CD4-positive, alpha-beta T cell (primary cell): Measurements from ENCODE around the gene S100A5. TPM values are rescaled to one million over a fixed set of nuclear protein-coding genes. Genes with fewer than 3 reads are reported as not detected.

ENCODE experiments used
- ATAC-seq: fragments of 200-7000 bp; cut with Tn5 transposase; one replicate; pipeline ENCODE4 v1.10.0; 2022; ENCODE audit warnings: mild to moderate bottlenecking; ENCODE audit not compliant: poor library complexity
- CTCF ChIA-PET: fragments of 350-600 bp; sonication (Branson Sonifier 250); formaldehyde crosslinking; loops from one replicate; lab custom pipeline; 2021; ENCODE audit warnings: antibody characterized with exemption, inconsistent platforms; lab: Charles Lee
- POLR2A ChIA-PET: fragments of 350-600 bp; sonication (Branson Sonifier 250); formaldehyde crosslinking; loops from one replicate; lab custom pipeline; 2021; ENCODE audit warnings: antibody characterized with exemption, inconsistent platforms; lab: Charles Lee
- DNase-seq, 14 experiments: peaks; one replicate each; pipeline ENCODE4 v3.0.0-alpha.2; 2013 to 2020; ENCODE audit warnings: mixed read lengths in 2 of 14
- H3K27ac ChIP-seq, 2 donors: one replicate each; pipeline versions ENCODE4 v1.5.1 to v1.7.0; 2013; ENCODE audit warnings: low read length in 2 of 2, low read depth in 1 of 2, mild to moderate bottlenecking in 1 of 2
- H3K27me3 ChIP-seq, 2 experiments: 1 replicate in 1 of 2; 2 replicates in 1 of 2; pipeline versions ENCODE4 v1.6.1 to v1.7.0; 2013; ENCODE audit warnings: low read length in 2 of 2, control low read depth in 1 of 2, mild to moderate bottlenecking in 1 of 2, moderate library complexity in 1 of 2; ENCODE audit not compliant: insufficient read depth in 2 of 2, control insufficient read depth in 1 of 2
- H3K36me3 ChIP-seq: one replicate; pipeline ENCODE4 v1.6.1; 2013; ENCODE audit warnings: low read length, control low read depth; ENCODE audit not compliant: insufficient read depth
- H3K4me1 ChIP-seq: one replicate; pipeline ENCODE4 v1.6.1; 2013; ENCODE audit warnings: low read length, control low read depth; ENCODE audit not compliant: insufficient read depth
- H3K4me3 ChIP-seq: one replicate; pipeline ENCODE4 v1.5.1; 2013; ENCODE audit warnings: mild to moderate bottlenecking, low read length, moderate library complexity
- H3K9me3 ChIP-seq, 2 experiments: 1 replicate in 1 of 2; 2 replicates in 1 of 2; pipeline versions ENCODE4 v1.6.1 to v1.7.0; 2013; ENCODE audit warnings: low read length in 2 of 2, mild to moderate bottlenecking in 2 of 2, control low read depth in 1 of 2, moderate library complexity in 1 of 2; ENCODE audit not compliant: control insufficient read depth in 1 of 2, insufficient read depth in 1 of 2
- H3K27ac Mint-ChIP-seq: one replicate; pipeline ENCODE4 v1.8.0; 2020; ENCODE audit warnings: mixed read lengths
- H3K27me3 Mint-ChIP-seq: one replicate; pipeline ENCODE4 v1.8.0; 2021; ENCODE audit warnings: mixed read lengths
- H3K36me3 Mint-ChIP-seq: one replicate; pipeline ENCODE4 v1.8.0; 2021; ENCODE audit warnings: low read depth, mixed read lengths
- H3K4me1 Mint-ChIP-seq: one replicate; pipeline ENCODE4 v1.8.0; 2021; ENCODE audit warnings: low read depth, mixed read lengths
- H3K4me3 Mint-ChIP-seq: one replicate; pipeline ENCODE4 v1.8.0; 2020; ENCODE audit warnings: mild to moderate bottlenecking, mixed read lengths
- H3K9me3 Mint-ChIP-seq: one replicate; pipeline ENCODE4 v1.8.0; 2020; ENCODE audit warnings: mixed read lengths
- intact Hi-C, 2 experiments: fragments of 100-400 bp; cut with DNase I in 1 of 2; cut with micrococcal nuclease in 1 of 2; formaldehyde crosslinking; loops; one replicate each; pipeline versions ENCODE4 v1.15.1 to v1.9.0; 2023 to 2025; cut with DNase I, micrococcal nuclease
- total RNA-seq, 174 experiments: library from RNA in 2 of 174; stranded (reverse) in 2 of 174; gene quantifications; one replicate each; pipeline ENCODE4 v1.2.3 and lab custom pipeline; 2021 to 2026
- TF ChIP-seq, protein P1 (sequence below): fragments of 200-600 bp; IDR thresholded peaks from one replicate; pipeline ENCODE4 v1.8.0; 2022; ENCODE audit warnings: antibody characterized with exemption, mild to moderate bottlenecking

Gene S100A5
- total RNA-seq, 2 experiments from 2014 or later = 0.80 to 1.3 TPM

DNA sequence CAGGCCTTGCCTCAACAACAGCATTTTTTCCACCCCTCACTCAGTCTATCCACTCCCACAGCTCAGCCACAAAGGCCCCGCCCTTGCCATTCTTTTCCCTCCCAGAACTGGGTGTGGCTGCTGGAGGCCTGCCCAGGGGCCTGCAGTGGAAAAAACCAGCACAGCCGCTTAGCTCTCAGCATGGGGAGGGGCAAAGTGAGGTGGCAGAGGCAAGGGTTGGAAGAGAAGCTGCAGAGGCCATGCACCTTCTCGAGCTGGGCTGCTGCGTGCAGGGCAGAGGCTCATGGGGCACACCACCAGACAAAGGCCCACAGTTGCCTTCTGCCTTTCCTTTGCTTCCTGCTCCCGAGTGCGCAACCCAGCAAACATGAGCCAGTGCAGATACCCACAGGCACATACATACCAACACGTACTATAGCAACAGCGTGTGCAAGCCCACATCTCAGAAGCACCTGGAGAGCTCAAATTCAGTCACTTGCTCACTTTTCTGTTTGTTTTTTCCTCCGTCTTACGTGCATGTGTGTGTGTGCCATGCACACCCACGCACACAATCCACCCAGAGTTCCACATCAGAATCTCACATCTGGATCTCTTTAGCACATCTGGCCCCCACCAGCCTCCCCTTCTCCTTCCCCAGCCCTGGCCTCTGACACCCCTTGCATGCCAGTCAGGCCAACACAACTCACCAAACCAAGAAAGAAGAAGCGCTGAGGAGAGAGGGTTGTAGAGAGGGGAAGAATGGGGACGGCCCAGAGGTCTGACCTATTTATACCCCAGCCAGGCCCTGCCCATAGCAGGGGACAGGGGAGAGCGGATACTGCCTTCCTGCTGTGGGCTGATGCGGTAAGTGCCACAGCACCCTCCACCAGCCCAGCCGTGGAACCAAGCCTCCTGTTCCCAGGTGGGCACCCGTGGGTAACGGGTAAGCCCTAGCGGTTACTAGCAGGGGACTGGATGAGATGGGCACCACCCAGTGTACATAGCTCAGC is 4.6 kb upstream of the S100A5 start, which contains the start of gene S100A4:
TSS of gene S100A4 (minus strand) at position 740 of the 989 bp plus-strand sequence. CDS start 1,012 bp downstream, outside the sequence.
- Mint-ChIP-seq H3K9me3 (no peaks in the 10 kb centered on the region), H3K27me3 (no peaks in the 10 kb centered on the region), H3K4me3 (peak within 1 kb of the TSS; percentile 88), H3K27ac (peak within 1 kb of the TSS; percentile 98), H3K36me3 (peaks cover 43% of the 10 kb centered on the region), H3K4me1 (peaks cover 72% of the 10 kb centered on the region)
- TF ChIP-seq, protein P1, sequence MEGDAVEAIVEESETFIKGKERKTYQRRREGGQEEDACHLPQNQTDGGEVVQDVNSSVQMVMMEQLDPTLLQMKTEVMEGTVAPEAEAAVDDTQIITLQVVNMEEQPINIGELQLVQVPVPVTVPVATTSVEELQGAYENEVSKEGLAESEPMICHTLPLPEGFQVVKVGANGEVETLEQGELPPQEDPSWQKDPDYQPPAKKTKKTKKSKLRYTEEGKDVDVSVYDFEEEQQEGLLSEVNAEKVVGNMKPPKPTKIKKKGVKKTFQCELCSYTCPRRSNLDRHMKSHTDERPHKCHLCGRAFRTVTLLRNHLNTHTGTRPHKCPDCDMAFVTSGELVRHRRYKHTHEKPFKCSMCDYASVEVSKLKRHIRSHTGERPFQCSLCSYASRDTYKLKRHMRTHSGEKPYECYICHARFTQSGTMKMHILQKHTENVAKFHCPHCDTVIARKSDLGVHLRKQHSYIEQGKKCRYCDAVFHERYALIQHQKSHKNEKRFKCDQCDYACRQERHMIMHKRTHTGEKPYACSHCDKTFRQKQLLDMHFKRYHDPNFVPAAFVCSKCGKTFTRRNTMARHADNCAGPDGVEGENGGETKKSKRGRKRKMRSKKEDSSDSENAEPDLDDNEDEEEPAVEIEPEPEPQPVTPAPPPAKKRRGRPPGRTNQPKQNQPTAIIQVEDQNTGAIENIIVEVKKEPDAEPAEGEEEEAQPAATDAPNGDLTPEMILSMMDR = no peak
- peak; percentile 81 for ATAC-seq
- H3K9me3 ChIP-seq = no peaks in the 10 kb centered on the region
- H3K4me1 ChIP-seq = peaks cover 83% of the 10 kb centered on the region
- no peaks in the 10 kb centered on the region for H3K27me3 ChIP-seq
- peak within 1 kb of the TSS; percentile 83 to 85 for H3K27ac ChIP-seq
- peak within 1 kb of the TSS; percentile 82 for H3K4me3 ChIP-seq
- peak; percentile 65 to 95 (median 88) for DNase-seq
- H3K36me3 ChIP-seq = peaks cover 26% of the 10 kb centered on the region
- POLR2A ChIA-PET = interaction anchor here (1.0 to 4.4 kb wide), 16 partner anchors 9 to 612 kb away, joined by 3 to 246 read pairs (median 4); partner anchors contain the start of genes CHTOP, ILF2, INTS3 and S100A6
- CTCF ChIA-PET = interaction anchor here (0.6 to 6.4 kb wide), 4 partner anchors 12 to 35 kb away, joined by 4 to 55 read pairs (median 10); partner anchors contain the start of gene S100A6
- intact Hi-C loops = loop anchor here (1.0 to 5.0 kb wide), 4 partner anchors 9 to 87 kb away; partner anchors contain the start of genes CHTOP (in 1 of the 2) and S100A6 (in 1 of the 2)

GRCh38 chr1:153544453-153545066 is 3.8 kb upstream of the S100A5 start:
- Mint-ChIP-seq H3K9me3 (no peaks in the 10 kb centered on the region), H3K4me3 (peak overlapping the region; percentile 88), H3K4me1 (peaks cover 80% of the 10 kb centered on the region), H3K27ac (peak overlapping the region; percentile 98), H3K36me3 (peaks cover 43% of the 10 kb centered on the region), H3K27me3 (no peaks in the 10 kb centered on the region)
- peak overlapping the region; percentile 78 to 83 for H3K27ac ChIP-seq
- DNase-seq = no peak
- peak overlapping the region; percentile 82 for H3K4me3 ChIP-seq
- no peaks in the 10 kb centered on the region for H3K27me3 ChIP-seq
- POLR2A ChIA-PET = interaction anchor here (1.0 to 4.4 kb wide), 15 partner anchors 10 to 613 kb away, joined by 3 to 246 read pairs (median 4); partner anchors contain the start of genes CHTOP, ILF2, INTS3 and S100A6
- TF ChIP-seq, protein P1 = no peak
- CTCF ChIA-PET = interaction anchor here (1.9 to 6.4 kb wide), 3 partner anchors 11 to 34 kb away, joined by 7 to 55 read pairs (median 12); partner anchors contain the start of gene S100A6
- H3K9me3 ChIP-seq = no peaks in the 10 kb centered on the region
- peaks cover 26% of the 10 kb centered on the region for H3K36me3 ChIP-seq
- intact Hi-C loops = loop anchor here (1.0 to 5.0 kb wide), 3 partner anchors 8 to 88 kb away; partner anchors contain the start of genes CHTOP (in 1 of the 2) and S100A6 (in 1 of the 2)
- H3K4me1 ChIP-seq = peaks cover 88% of the 10 kb centered on the region
- ATAC-seq = no peak

GRCh38 chr1:153543736-153544135 is 3.0 kb upstream of the S100A5 start:
- Histone ChIP-seq H3K4me1 (peaks cover 87% of the 10 kb centered on the region), H3K4me3 (peak overlapping the region; percentile 82), H3K36me3 (peaks cover 26% of the 10 kb centered on the region), H3K27ac (peak overlapping the region; percentile 78 to 83), H3K9me3 (no peaks in the 10 kb centered on the region), H3K27me3 (no peaks in the 10 kb centered on the region)
- Mint-ChIP-seq H3K27ac (peak overlapping the region; percentile 98), H3K4me1 (peaks cover 83% of the 10 kb centered on the region), H3K4me3 (peak overlapping the region; percentile 88), H3K9me3 (no peaks in the 10 kb centered on the region), H3K36me3 (peaks cover 43% of the 10 kb centered on the region), H3K27me3 (no peaks in the 10 kb centered on the region)
- ATAC-seq (no peak), DNase-seq (no peak)
- ChIA-PET POLR2A (interaction anchor here (2.7 to 4.4 kb wide), 3 partner anchors 10 to 90 kb away, joined by 12 to 246 read pairs (median 40); partner anchors contain the start of genes CHTOP and S100A6), CTCF (interaction anchor here (2.4 to 6.4 kb wide), 2 partner anchors 10 to 25 kb away, joined by 12 to 55 read pairs; partner anchors contain the start of gene S100A6)
- TF ChIP-seq, protein P1 = no peak
- intact Hi-C loops = no loop called here
